ENCODE results near the gene LAMB4. TPM values are rescaled to one million over a fixed set of nuclear protein-coding genes. Genes with fewer than 3 reads are reported as not detected.

The LAMB4 gene
- total RNA-seq, 2 experiments from 2014 or later: 0.08 to 0.11 TPM

- Histone ChIP-seq H3K4me1 (ENCODE audit: insufficient read depth, low read length) (no peaks in the 10 kb centered on the region), H3K27me3 (ENCODE audit: control insufficient read depth in 1 of 2, insufficient read depth in 2 of 2, low read length in 2 of 2) (peaks cover 0 to 4% of the 10 kb centered on the region in 2 experiments), H3K4me3 (ENCODE audit: low read length) (no peak overlapping the region), H3K9me3 (ENCODE audit: control insufficient read depth in 1 of 2, insufficient read depth in 1 of 2, low read length in 2 of 2) (no peaks in the 10 kb centered on the region), H3K36me3 (ENCODE audit: insufficient read depth, low read length) (no peaks in the 10 kb centered on the region), H3K27ac (ENCODE audit: low read depth in 1 of 2, low read length in 2 of 2) (no peak overlapping the region)
- ChIA-PET CTCF (no interaction called here), POLR2A (no interaction called here)
- ATAC-seq (ENCODE audit: poor library complexity): no peak
- intact Hi-C loops (cut with DNase I, micrococcal nuclease): no loop called here
- Mint-ChIP-seq H3K4me1 (ENCODE audit: low read depth) (no peaks in the 10 kb centered on the region), H3K27me3 (no peaks in the 10 kb centered on the region), H3K36me3 (ENCODE audit: low read depth) (no peaks in the 10 kb centered on the region), H3K9me3 (no peaks in the 10 kb centered on the region), H3K27ac (no peak overlapping the region), H3K4me3 (no peak overlapping the region)
- no peak for DNase-seq
- TF ChIP-seq CTCF (IDR thresholded peaks at IDR 0.05): no peak
These were observed 60.5 kb downstream of the LAMB4 start for GRCh38 chr7:108069646-108070045.

GRCh38 chr7:108067844-108068243 is 62.3 kb downstream of the LAMB4 start:
- CTCF ChIA-PET: no interaction called here
- H3K4me1 Mint-ChIP-seq (ENCODE audit: low read depth): no peaks in the 10 kb centered on the region
- no peak overlapping the region for H3K27ac Mint-ChIP-seq

GRCh38 chr7:108066486-108066885 is 63.7 kb downstream of the LAMB4 start:
- no peaks in the 10 kb centered on the region for H3K36me3 ChIP-seq (ENCODE audit: insufficient read depth, low read length)
- no peak for DNase-seq
- POLR2A ChIA-PET: no interaction called here
- no peaks in the 10 kb centered on the region for H3K4me1 ChIP-seq (ENCODE audit: insufficient read depth, low read length)
- no peak overlapping the region for H3K27ac ChIP-seq (ENCODE audit: low read depth in 1 of 2, low read length in 2 of 2)
- no peak overlapping the region for H3K4me3 ChIP-seq (ENCODE audit: low read length)
- Mint-ChIP-seq H3K4me3 (no peak overlapping the region), H3K9me3 (no peaks in the 10 kb centered on the region), H3K36me3 (ENCODE audit: low read depth) (no peaks in the 10 kb centered on the region), H3K27me3 (no peaks in the 10 kb centered on the region), H3K27ac (no peak overlapping the region), H3K4me1 (ENCODE audit: low read depth) (no peaks in the 10 kb centered on the region)
- no peak for ATAC-seq (ENCODE audit: poor library complexity)
- CTCF ChIA-PET: no interaction called here
- TF ChIP-seq CTCF (IDR thresholded peaks at IDR 0.05): no peak
- intact Hi-C loops (cut with DNase I, micrococcal nuclease): no loop called here
- H3K27me3 ChIP-seq (ENCODE audit: control insufficient read depth in 1 of 2, insufficient read depth in 2 of 2, low read length in 2 of 2): no peaks in the 10 kb centered on the region
- no peaks in the 10 kb centered on the region for H3K9me3 ChIP-seq (ENCODE audit: control insufficient read depth in 1 of 2, insufficient read depth in 1 of 2, low read length in 2 of 2)

More at GRCh38 chr7:108067844-108068243, 62.3 kb downstream of the LAMB4 start:
- Histone ChIP-seq H3K27me3 (ENCODE audit: control insufficient read depth in 1 of 2, insufficient read depth in 2 of 2, low read length in 2 of 2) (peaks cover 0 to 4% of the 10 kb centered on the region in 2 experiments), H3K4me1 (ENCODE audit: insufficient read depth, low read length) (no peaks in the 10 kb centered on the region), H3K27ac (ENCODE audit: low read depth in 1 of 2, low read length in 2 of 2) (no peak overlapping the region), H3K36me3 (ENCODE audit: insufficient read depth, low read length) (no peaks in the 10 kb centered on the region), H3K4me3 (ENCODE audit: low read length) (no peak overlapping the region), H3K9me3 (ENCODE audit: control insufficient read depth in 1 of 2, insufficient read depth in 1 of 2, low read length in 2 of 2) (no peaks in the 10 kb centered on the region)
- Mint-ChIP-seq H3K4me3 (no peak overlapping the region), H3K9me3 (no peaks in the 10 kb centered on the region), H3K36me3 (ENCODE audit: low read depth) (no peaks in the 10 kb centered on the region), H3K27me3 (no peaks in the 10 kb centered on the region)
- POLR2A ChIA-PET: no interaction called here
- DNase-seq (no peak), ATAC-seq (ENCODE audit: poor library complexity) (no peak)
- TF ChIP-seq CTCF (IDR thresholded peaks at IDR 0.05): no peak
- intact Hi-C loops (cut with DNase I, micrococcal nuclease): no loop called here
